Measurements from ENCODE around the gene CTNNA2.

GRCh38 chr2:79966882-79967281 is 454.0 kb downstream of the CTNNA2 start:
- TF ChIP-seq YY1 (IDR thresholded peaks at IDR 0.05; ENCODE audit: low read depth): no peak
- TF ChIP-seq REST (IDR thresholded peaks at IDR 0.05; ENCODE audit: low read depth): no peak
- no peak for TF ChIP-seq NFIC (IDR thresholded peaks at IDR 0.05)
- TF ChIP-seq, protein P1, sequence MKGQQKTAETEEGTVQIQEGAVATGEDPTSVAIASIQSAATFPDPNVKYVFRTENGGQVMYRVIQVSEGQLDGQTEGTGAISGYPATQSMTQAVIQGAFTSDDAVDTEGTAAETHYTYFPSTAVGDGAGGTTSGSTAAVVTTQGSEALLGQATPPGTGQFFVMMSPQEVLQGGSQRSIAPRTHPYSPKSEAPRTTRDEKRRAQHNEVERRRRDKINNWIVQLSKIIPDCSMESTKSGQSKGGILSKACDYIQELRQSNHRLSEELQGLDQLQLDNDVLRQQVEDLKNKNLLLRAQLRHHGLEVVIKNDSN (IDR thresholded peaks at IDR 0.05): no peak
- no peak for TF ChIP-seq TCF12 (IDR thresholded peaks at IDR 0.05; ENCODE audit: low read depth)
- no peak for TF ChIP-seq ZBTB7A (IDR thresholded peaks at IDR 0.05; ENCODE audit: low read depth)
- TF ChIP-seq EP300 (IDR thresholded peaks at IDR 0.05; ENCODE audit: borderline replicate concordance): no peak
- TF ChIP-seq TAF1 (IDR thresholded peaks at IDR 0.05; ENCODE audit: low read depth): no peak
- no peak for TF ChIP-seq RAD21 (IDR thresholded peaks at IDR 0.05; ENCODE audit: low read depth)
